Peyer's patch (tissue), 4 donors: ENCODE results near the gene RHBDL1. TPM values are rescaled to one million over a fixed set of nuclear protein-coding genes. Genes with fewer than 3 reads are reported as not detected.

Source experiments
- DNase-seq, 3 donors: peaks; one replicate each; pipeline ENCODE4 v3.0.0-alpha.2; 2017 to 2019
- H3K27ac ChIP-seq, 4 donors: fragments of 200-600 bp; sonication (generic); one replicate each; pipeline ENCODE4 v1.5.1; 2016 to 2019
- H3K27me3 ChIP-seq, 2 donors: fragments of 200-600 bp; sonication (generic); one replicate each; pipeline ENCODE4 v1.5.1; 2019
- H3K36me3 ChIP-seq, 3 donors: fragments of 200-600 bp; sonication (generic); one replicate each; pipeline ENCODE4 v1.5.1; 2016 to 2019
- H3K4me1 ChIP-seq, 4 donors: fragments of 200-600 bp; sonication (generic); one replicate each; pipeline ENCODE4 v1.5.1; 2016 to 2019
- H3K4me3 ChIP-seq, 4 donors: fragments of 200-600 bp; sonication (generic); 1 replicate in 3 of 4; 2 replicates in 1 of 4; pipeline ENCODE4 v1.5.1; 2016 to 2019; ENCODE audit warnings: mild to moderate bottlenecking in 1 of 4
- H3K9me3 ChIP-seq, 4 donors: fragments of 200-600 bp; sonication (generic); one replicate each; pipeline ENCODE4 v1.5.1; 2016 to 2019; ENCODE audit warnings: mild to moderate bottlenecking in 1 of 4
- CTCF ChIP-seq, 6 experiments: fragments of 450-650 bp in 4 of 6; fragments of 200-600 bp in 2 of 6; sonication (generic) in 1 of 6; IDR thresholded peaks; one replicate each; pipeline ENCODE4 v1.5.1; 2017 to 2019; ENCODE audit warnings: antibody characterized with exemption in 6 of 6, mild to moderate bottlenecking in 3 of 6, moderate library complexity in 1 of 6
- POLR2A ChIP-seq, 2 donors: fragments of 450-650 bp; IDR thresholded peaks; one replicate each; pipeline ENCODE4 v1.5.1; 2017; ENCODE audit warnings: antibody characterized with exemption in 2 of 2, mild to moderate bottlenecking in 2 of 2, moderate library complexity in 2 of 2
- total RNA-seq, 4 donors: library from RNA; depleted of rRNA; stranded (reverse); fragments of >200 nt; gene quantifications; one replicate each; pipeline ENCODE4 v1.1.0, GENCODE V29; 2016

RHBDL1 gene
- total RNA-seq, 4 donors from 2014 or later: 4.1 to 13.6 (median 9.9) TPM

- no peak for TF ChIP-seq CTCF (IDR thresholded peaks at IDR 0.05)
- TF ChIP-seq POLR2A (IDR thresholded peaks at IDR 0.05): peak; percentile 40 to 42
- Histone ChIP-seq H3K4me1 (peaks cover 0 to 50% (median 30%) of the 10 kb centered on the region in 4 donors), H3K27me3 (no peaks in the 10 kb centered on the region), H3K27ac (peak within 1 kb of the TSS; percentile 55 to 85 (median 68)), H3K4me3 (peak within 1 kb of the TSS; percentile 58 to 83 (median 72)), H3K9me3 (no peaks in the 10 kb centered on the region), H3K36me3 (peaks cover 0 to 32% (median 0%) of the 10 kb centered on the region in 3 donors)
- DNase-seq: peak; percentile 96 to 99 (median 99)
These were observed 8.8 kb downstream of the RHBDL1 start, which contains the start of gene JMJD8 for GRCh38 chr16:684071-684794. TSS of gene JMJD8 (minus strand) at chr16:684334. CDS start at chr16:684319, 15 bp downstream.

GRCh38 chr16:684961-685696 is 9.7 kb downstream of the RHBDL1 start:
- TF ChIP-seq CTCF (IDR thresholded peaks at IDR 0.05) (no peak), POLR2A (IDR thresholded peaks at IDR 0.05) (no peak)
- Histone ChIP-seq H3K27me3 (no peaks in the 10 kb centered on the region), H3K4me1 (peaks cover 0 to 52% (median 34%) of the 10 kb centered on the region in 4 donors), H3K36me3 (peaks cover 0 to 32% (median 0%) of the 10 kb centered on the region in 3 donors), H3K9me3 (no peaks in the 10 kb centered on the region), H3K4me3 (peak overlapping the region; percentile 58 to 83 (median 72)), H3K27ac (peak overlapping the region in 3 of 4 donors; percentile 55 to 85 (median 75))
- DNase-seq: no peak

- Histone ChIP-seq H3K9me3 (no peaks in the 10 kb centered on the region), H3K4me1 (peaks cover 0 to 50% (median 32%) of the 10 kb centered on the region in 4 donors), H3K27ac (no peak overlapping the region), H3K36me3 (peaks cover 0 to 32% (median 0%) of the 10 kb centered on the region in 3 donors), H3K4me3 (no peak overlapping the region), H3K27me3 (no peaks in the 10 kb centered on the region)
- DNase-seq: peak in 2 of 3 donors; percentile 70 to 78
- TF ChIP-seq CTCF (IDR thresholded peaks at IDR 0.05) (peak in 3 of 6 experiments; percentile 30 to 57 (median 37)), POLR2A (IDR thresholded peaks at IDR 0.05) (no peak)
These were observed 10.5 kb downstream of the RHBDL1 start for GRCh38 chr16:685967-686366.

- no peaks in the 10 kb centered on the region for H3K9me3 ChIP-seq
- H3K27me3 ChIP-seq: no peaks in the 10 kb centered on the region
- TF ChIP-seq CTCF (IDR thresholded peaks at IDR 0.05) (no peak), POLR2A (IDR thresholded peaks at IDR 0.05) (no peak)
- no peak overlapping the region for H3K27ac ChIP-seq
- H3K4me1 ChIP-seq: peaks cover 0 to 43% (median 25%) of the 10 kb centered on the region in 4 donors
- no peak overlapping the region for H3K4me3 ChIP-seq
- peaks cover 0 to 28% (median 0%) of the 10 kb centered on the region in 3 donors for H3K36me3 ChIP-seq
- no peak for DNase-seq
These were observed 11.2 kb downstream of the RHBDL1 start for GRCh38 chr16:686459-687260.

- Histone ChIP-seq H3K9me3 (no peaks in the 10 kb centered on the region), H3K27ac (no peak overlapping the region), H3K27me3 (no peaks in the 10 kb centered on the region), H3K36me3 (peaks cover 0 to 20% (median 0%) of the 10 kb centered on the region in 3 donors), H3K4me1 (peaks cover 0 to 35% (median 24%) of the 10 kb centered on the region in 4 donors), H3K4me3 (no peak overlapping the region)
- TF ChIP-seq CTCF (IDR thresholded peaks at IDR 0.05): no peak
- no peak for TF ChIP-seq POLR2A (IDR thresholded peaks at IDR 0.05)
- DNase-seq: no peak
These were observed 12.0 kb downstream of the RHBDL1 start for GRCh38 chr16:687499-687898.
